ENCODE data around the gene UTF1.

DNA sequence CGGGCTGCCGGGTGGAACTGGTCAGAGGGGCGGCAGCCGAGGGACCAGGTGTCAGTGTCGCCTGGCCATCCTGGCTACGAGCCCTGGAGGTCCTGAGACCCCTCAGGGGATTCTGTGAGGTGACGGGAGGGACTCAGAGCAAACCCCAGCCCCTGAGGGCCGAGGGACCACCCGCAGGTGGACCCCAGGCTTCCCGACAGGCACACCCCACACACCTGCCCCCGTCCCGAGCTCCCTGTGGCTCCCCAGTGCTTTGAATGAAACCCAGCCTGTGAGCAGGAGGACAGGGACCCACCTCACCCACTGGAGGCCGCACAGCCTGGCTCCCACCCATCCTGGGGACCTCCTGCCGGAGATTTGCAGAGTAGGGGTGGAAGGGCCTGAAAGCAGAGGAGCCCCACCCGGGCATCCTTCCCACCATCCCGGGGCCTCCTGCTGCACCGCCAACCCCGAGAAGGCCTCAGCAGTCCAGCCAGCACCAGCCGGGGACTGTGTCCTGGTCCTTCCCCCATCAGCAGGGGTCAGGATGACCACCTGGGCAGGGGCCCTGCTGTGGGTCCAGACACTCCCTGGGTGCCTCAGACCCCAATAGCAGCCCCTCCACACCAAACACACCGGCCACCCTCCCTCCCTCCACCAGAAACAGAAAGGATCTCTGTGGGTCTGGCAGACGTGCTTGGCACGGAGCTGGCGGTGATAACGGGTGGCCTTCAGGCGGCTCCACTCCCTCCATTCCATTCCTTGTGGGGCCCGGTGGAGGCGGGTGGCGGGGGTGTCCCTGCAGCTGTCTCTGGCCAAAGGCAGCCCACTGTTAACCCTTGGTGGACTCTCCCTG, 21.6 kb downstream of the UTF1 start:
- TF ChIP-seq, protein P1, sequence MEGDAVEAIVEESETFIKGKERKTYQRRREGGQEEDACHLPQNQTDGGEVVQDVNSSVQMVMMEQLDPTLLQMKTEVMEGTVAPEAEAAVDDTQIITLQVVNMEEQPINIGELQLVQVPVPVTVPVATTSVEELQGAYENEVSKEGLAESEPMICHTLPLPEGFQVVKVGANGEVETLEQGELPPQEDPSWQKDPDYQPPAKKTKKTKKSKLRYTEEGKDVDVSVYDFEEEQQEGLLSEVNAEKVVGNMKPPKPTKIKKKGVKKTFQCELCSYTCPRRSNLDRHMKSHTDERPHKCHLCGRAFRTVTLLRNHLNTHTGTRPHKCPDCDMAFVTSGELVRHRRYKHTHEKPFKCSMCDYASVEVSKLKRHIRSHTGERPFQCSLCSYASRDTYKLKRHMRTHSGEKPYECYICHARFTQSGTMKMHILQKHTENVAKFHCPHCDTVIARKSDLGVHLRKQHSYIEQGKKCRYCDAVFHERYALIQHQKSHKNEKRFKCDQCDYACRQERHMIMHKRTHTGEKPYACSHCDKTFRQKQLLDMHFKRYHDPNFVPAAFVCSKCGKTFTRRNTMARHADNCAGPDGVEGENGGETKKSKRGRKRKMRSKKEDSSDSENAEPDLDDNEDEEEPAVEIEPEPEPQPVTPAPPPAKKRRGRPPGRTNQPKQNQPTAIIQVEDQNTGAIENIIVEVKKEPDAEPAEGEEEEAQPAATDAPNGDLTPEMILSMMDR (IDR thresholded peaks at IDR 0.05): no peak
- no peak for TF ChIP-seq EZH2 (IDR thresholded peaks at IDR 0.05; ENCODE audit: borderline replicate concordance, insufficient read depth, low read depth, low read length, poor library complexity, severe bottlenecking)
